Urinary bladder (tissue), 4 donors: ENCODE measurements around the gene ZNF280C. TPM values are rescaled to one million over a fixed set of nuclear protein-coding genes. Genes with fewer than 3 reads are reported as not detected.

Source experiments
- DNase-seq: peaks from one replicate; pipeline ENCODE4 v3.0.0-alpha.2; 2015; ENCODE audit errors: extremely low spot score
- H3K27ac ChIP-seq: one replicate; pipeline ENCODE4 v1.5.1; 2013; ENCODE audit warnings: low read depth, mild to moderate bottlenecking, moderate library complexity
- H3K36me3 ChIP-seq: one replicate; pipeline ENCODE4 v1.6.1; 2013; ENCODE audit warnings: mild to moderate bottlenecking, moderate library complexity; ENCODE audit not compliant: insufficient read depth
- H3K4me1 ChIP-seq: one replicate; pipeline ENCODE4 v1.6.1; 2013; ENCODE audit warnings: mild to moderate bottlenecking, moderate library complexity; ENCODE audit not compliant: insufficient read depth
- H3K4me3 ChIP-seq: one replicate; pipeline ENCODE4 v1.5.1; 2013; ENCODE audit warnings: low read depth, low read length
- WGBS: extraction: QIAGEN DNeasy Blood & Tissue Kit; methylation state at CpG from one replicate; pipeline ENCODE4 v1.1.7; 2013; 5-methylcytosine and 5-hydroxymethylcytosine counted together
- polyA plus RNA-seq: library from polyadenylated mRNA; stranded (reverse); fragments of 200-250 nt; gene quantifications from one replicate; pipeline ENCODE4 v1.2.3, GENCODE V29; 2013
- small RNA-seq: library from RNA; depleted of rRNA; stranded (forward); fragments of <200 nt; gene quantifications from one replicate; pipeline ENCODE3, GENCODE V24; 2014
- total RNA-seq: library from RNA; depleted of rRNA; stranded (reverse); fragments of >200 nt; gene quantifications from one replicate; pipeline ENCODE4 v1.2.3, GENCODE V29; 2014
- donor health status: healthy with polysubstance abuse.
- donor health status: healthy.

ZNF280C gene
- total and polyA plus RNA-seq, 2 donors = 2.0 to 13.0 TPM

DNA sequence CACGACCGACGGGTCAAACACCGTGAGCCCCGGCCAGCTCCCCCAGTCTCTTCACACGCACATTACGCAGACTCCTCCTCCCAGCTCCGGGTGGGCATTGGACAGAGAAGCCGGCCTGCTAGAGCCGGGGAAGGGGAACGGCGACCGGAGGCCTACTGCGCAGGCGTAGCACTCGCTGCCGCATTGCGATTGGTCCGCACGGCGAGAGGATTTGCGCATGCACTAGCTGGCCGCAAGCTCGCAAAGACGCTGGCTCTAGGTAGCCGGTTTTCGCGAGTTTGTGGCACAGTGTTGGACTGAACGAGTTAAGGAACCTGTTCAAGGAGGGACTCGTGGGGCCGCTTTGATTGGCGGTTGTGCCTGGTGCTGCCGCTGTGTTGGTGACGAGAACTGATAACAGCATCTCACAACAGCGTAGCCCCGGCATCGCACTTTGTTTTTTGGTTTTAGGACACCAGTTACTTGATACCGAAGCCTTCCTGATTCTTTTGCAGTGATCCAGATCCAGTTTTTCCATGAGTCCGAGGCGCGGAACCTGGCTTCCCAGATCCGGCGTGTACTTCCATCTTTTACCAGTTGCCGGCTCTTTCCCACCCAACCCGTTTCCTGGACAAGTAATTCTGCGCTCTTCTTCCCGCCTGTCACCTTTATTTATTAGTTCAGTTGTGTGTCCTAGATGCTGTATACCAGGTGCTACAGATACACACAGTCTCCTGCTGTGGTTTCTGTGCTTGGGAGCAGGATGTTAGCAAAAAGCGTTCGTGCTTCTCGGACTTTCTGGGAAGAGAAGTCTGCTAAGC lies 102.8 kb downstream of the ZNF280C start, which contains the start of gene AIFM1:
TSS of gene AIFM1 (minus strand) at position 139 of the 800 bp plus-strand sequence. CDS start 185 bp downstream, outside the sequence.
- DNase-seq = peak; percentile 73
- Histone ChIP-seq H3K27ac (peak within 1 kb of the TSS; percentile 71), H3K36me3 (no peaks in the 10 kb centered on the region), H3K4me3 (peak within 1 kb of the TSS; percentile 46), H3K4me1 (peaks cover 2% of the 10 kb centered on the region)
- WGBS = under 1% methylated on average over 50 of the region's 50 CpGs

DNA sequence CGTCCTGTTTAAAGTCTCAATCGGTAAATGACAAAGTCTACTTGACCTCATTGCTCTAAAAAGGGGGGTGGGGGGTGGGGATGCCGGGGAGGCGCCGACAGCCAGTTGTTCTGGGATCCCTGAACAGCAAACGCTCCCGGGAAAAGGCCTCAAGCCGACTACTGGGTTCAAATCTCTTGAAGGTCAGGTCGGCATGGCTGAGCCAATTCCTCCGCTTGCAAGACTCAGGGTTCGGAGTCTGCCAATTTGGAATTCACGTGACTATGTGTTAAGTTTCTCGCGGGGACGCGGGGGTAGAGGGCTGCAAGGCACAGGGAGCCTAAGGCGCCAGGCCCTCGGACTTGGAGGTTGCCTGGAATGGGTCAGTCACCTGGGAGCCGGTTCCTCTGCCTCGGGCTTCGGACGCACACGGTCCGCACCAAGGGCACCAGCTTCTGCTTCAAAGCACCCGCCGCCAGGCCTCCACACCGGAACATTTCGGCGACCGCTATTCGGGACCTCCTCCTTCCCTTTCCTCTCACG lies 103.5 kb downstream of the ZNF280C start:
- 0% methylated on average over 32 of the region's 32 CpGs for WGBS
- DNase-seq = no peak
- H3K36me3 ChIP-seq = no peaks in the 10 kb centered on the region
- H3K27ac ChIP-seq = peak overlapping the region; percentile 60
- peaks cover 2% of the 10 kb centered on the region for H3K4me1 ChIP-seq
- H3K4me3 ChIP-seq = peak overlapping the region; percentile 46

DNA sequence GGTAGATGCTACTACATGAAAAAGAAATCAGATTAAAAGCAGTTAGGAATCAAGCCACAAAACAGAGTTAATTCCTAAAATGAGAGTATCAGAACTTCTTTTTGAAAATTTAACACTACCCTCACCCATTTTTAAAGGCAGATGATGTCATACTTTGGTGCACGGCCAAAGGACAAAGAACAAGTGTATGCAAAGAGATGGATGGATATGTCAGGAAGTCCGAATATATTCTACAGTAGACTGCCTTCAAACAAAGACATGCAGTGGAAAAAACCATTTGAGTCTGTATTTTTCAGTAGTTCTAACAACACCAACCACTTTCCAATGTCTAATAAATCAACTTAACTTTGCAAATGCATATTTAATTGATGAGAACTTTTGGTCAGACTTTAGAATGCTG lies 105.3 kb downstream of the ZNF280C start:
- Histone ChIP-seq H3K4me1 (peaks cover 2% of the 10 kb centered on the region), H3K4me3 (no peak overlapping the region), H3K27ac (no peak overlapping the region), H3K36me3 (no peaks in the 10 kb centered on the region)
- no peak for DNase-seq
- 70% methylated on average over 2 of the region's 2 CpGs for WGBS

DNA sequence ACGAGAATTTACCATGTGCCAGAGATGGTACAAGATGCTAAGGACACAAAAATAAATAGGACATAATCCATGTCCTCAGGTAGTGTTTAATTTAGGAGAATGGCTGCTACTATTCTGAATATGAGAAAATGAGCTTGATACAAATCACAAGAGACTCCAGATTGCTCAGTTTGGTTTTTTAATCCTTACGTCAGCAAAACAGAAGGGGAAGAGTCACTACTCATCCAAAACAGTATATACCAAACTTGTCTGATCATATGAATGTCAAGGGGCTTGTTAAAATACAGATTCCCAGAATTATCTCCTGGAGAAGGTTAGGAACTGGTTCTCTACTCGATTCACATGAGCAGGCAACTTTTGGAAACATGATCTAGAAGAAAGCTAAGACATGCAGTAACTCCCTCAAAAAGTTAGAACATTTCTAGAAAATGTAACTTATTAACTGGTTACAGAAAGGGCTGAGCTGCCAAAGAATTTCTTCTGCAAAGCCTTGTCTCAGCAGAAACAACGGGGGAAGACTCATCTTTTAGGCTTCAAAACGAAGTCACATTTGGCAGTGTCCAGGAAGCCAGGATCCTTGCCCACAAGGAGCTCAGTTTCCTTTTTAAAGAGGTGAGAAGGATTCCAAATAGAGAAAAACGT lies 106.5 kb downstream of the ZNF280C start:
- Histone ChIP-seq H3K36me3 (no peaks in the 10 kb centered on the region), H3K27ac (no peak overlapping the region), H3K4me3 (no peak overlapping the region), H3K4me1 (peaks cover 2% of the 10 kb centered on the region)
- WGBS = 52% methylated on average over 6 of the region's 6 CpGs
- DNase-seq = no peak

DNA sequence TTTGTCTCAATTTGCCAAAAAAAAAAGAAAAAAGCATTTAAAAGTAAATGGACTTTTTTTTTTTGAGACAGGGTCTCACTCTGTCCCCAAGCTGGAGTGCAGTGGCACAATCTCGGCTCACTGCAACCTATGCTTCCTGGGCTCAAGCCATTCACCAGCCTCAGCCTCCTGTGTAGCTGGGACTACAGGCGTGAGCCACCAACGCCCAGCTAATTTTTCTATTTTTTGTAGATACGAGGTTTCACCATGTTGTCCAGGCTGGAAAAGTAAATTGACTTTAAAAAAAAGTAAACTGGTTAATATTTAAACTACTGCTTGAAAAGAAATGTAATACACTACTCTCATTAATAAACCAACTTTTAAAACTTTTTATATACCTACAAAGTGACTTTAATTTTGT lies 108.9 kb downstream of the ZNF280C start:
- Histone ChIP-seq H3K27ac (no peak overlapping the region), H3K36me3 (no peaks in the 10 kb centered on the region), H3K4me1 (peaks cover under 1% of the 10 kb centered on the region), H3K4me3 (no peak overlapping the region)
- DNase-seq = no peak
- WGBS = 83% methylated on average over 4 of the region's 4 CpGs

DNA sequence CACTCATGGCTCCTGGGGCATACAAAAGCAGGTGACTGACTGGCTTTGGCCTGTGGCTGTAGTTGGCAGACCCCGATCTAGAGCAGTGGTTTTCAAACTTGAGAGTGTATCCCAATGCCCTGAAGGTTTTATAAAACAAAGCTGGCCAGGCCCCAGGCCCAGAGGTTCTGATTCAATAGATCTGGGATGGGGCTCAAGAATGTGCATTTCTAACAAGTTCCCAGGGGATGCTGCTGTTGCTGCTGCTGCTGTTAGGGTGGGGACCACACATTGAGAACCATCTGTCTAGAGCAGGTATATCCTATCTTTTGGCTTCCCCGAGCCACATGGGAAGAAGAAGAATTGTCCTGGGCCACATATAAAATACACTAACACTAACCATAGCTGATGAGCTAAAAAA lies 110.4 kb downstream of the ZNF280C start:
- Histone ChIP-seq H3K4me1 (no peaks in the 10 kb centered on the region), H3K27ac (no peak overlapping the region), H3K4me3 (no peak overlapping the region), H3K36me3 (no peaks in the 10 kb centered on the region)
- DNase-seq = no peak
- WGBS = 88% methylated on average over 2 of the region's 2 CpGs

DNA sequence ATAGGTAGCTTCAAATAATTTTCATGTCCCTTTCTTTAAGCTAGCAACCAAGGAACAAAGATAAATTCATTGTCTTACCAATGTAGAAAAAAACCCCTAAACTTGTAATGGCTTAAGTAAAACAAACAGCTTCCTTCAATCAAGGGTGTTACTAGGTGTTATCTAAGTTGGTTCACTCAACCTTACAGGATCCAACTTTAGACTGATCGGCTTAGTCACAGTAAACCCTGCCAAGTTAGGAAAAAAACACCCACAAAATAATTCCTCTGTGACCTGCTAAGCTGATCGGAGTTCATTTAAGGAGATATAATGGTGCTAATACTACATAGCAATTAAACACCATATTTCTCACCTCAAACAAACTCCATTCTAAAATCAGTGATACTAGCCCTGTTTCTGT lies 113.1 kb downstream of the ZNF280C start:
- 72% methylated on average over 2 of the region's 2 CpGs for WGBS
- no peak overlapping the region for H3K27ac ChIP-seq
- no peak overlapping the region for H3K4me3 ChIP-seq
- no peaks in the 10 kb centered on the region for H3K4me1 ChIP-seq
- no peaks in the 10 kb centered on the region for H3K36me3 ChIP-seq
- DNase-seq = no peak

Small RNAs within 50 kb of the gene (small RNA-seq; reads per million reads assigned to genes)
- not detected for gene RNU6-1130P

Other genes with a start within 250 kb of the ZNF280C start
- gene ELF4, start 158.4 kb downstream of the ZNF280C start, total RNA-seq = 11.3 TPM
- gene ELF4, start 158.4 kb downstream of the ZNF280C start, polyA plus RNA-seq = 13.7 TPM
- 10.8 TPM for gene AIFM1, start 103.1 kb downstream of the ZNF280C start, total RNA-seq
- 26.2 TPM for gene AIFM1, start 103.1 kb downstream of the ZNF280C start, polyA plus RNA-seq
- 2.5 TPM for gene RAB33A, start 96.9 kb downstream of the ZNF280C start, total RNA-seq
- gene RAB33A, start 96.9 kb downstream of the ZNF280C start, polyA plus RNA-seq = 2.4 TPM
- 14.1 TPM for gene SLC25A14, start 71.0 kb upstream of the ZNF280C start, total RNA-seq
- gene SLC25A14, start 71.0 kb upstream of the ZNF280C start, polyA plus RNA-seq = 8.5 TPM
- gene GPR119, start 116.8 kb upstream of the ZNF280C start, total RNA-seq = not detected
- not detected for gene GPR119, start 116.8 kb upstream of the ZNF280C start, polyA plus RNA-seq
- 24.0 TPM for gene RBMX2, start 133.1 kb upstream of the ZNF280C start, total RNA-seq
- 20.6 TPM for gene RBMX2, start 133.1 kb upstream of the ZNF280C start, polyA plus RNA-seq